Chondrocyte (in vitro differentiated cells): ENCODE data around the gene TPCN1. TPM values are rescaled to one million over a fixed set of nuclear protein-coding genes. Genes with fewer than 3 reads are reported as not detected.

Experiments used
- DNase-seq: peaks from one replicate; pipeline ENCODE4 v3.0.0; 2021; ENCODE audit warnings: mixed read lengths, low spot score
- H3K27ac Mint-ChIP-seq: one replicate; pipeline ENCODE4 v1.8.0; 2021; ENCODE audit warnings: mild to moderate bottlenecking, moderate library complexity, mixed read lengths; ENCODE audit not compliant: unreplicated experiment
- H3K27me3 Mint-ChIP-seq: 2 replicates; pipeline ENCODE4 v1.8.0; 2021; ENCODE audit warnings: low read depth, mixed read lengths
- H3K36me3 Mint-ChIP-seq: 2 replicates; pipeline ENCODE4 v1.8.0; 2021; ENCODE audit warnings: low read depth, mixed read lengths
- H3K4me1 Mint-ChIP-seq: 2 replicates; pipeline ENCODE4 v1.8.0; 2021; ENCODE audit warnings: low read depth, mild to moderate bottlenecking, mixed read lengths
- H3K4me3 Mint-ChIP-seq: one replicate; pipeline ENCODE4 v1.8.0; 2021; ENCODE audit warnings: mild to moderate bottlenecking, moderate library complexity, mixed read lengths; ENCODE audit not compliant: unreplicated experiment
- H3K9me3 Mint-ChIP-seq: 2 replicates; pipeline ENCODE4 v1.8.0; 2021; ENCODE audit warnings: low read depth, mixed read lengths
- total RNA-seq: library from RNA; stranded (reverse); gene quantifications from 3 replicates; pipeline ENCODE4 v1.2.1, GENCODE V29; 2021
- TF ChIP-seq, protein P1 (sequence below): fragments of 200-600 bp; sonication (generic); IDR thresholded peaks from 2 replicates; pipeline ENCODE4 v1.5.0; 2021; ENCODE audit warnings: antibody characterized with exemption, mild to moderate bottlenecking, moderate library complexity

Gene TPCN1
- total RNA-seq, 1 donor from 2014 or later: 35.9 TPM

DNA sequence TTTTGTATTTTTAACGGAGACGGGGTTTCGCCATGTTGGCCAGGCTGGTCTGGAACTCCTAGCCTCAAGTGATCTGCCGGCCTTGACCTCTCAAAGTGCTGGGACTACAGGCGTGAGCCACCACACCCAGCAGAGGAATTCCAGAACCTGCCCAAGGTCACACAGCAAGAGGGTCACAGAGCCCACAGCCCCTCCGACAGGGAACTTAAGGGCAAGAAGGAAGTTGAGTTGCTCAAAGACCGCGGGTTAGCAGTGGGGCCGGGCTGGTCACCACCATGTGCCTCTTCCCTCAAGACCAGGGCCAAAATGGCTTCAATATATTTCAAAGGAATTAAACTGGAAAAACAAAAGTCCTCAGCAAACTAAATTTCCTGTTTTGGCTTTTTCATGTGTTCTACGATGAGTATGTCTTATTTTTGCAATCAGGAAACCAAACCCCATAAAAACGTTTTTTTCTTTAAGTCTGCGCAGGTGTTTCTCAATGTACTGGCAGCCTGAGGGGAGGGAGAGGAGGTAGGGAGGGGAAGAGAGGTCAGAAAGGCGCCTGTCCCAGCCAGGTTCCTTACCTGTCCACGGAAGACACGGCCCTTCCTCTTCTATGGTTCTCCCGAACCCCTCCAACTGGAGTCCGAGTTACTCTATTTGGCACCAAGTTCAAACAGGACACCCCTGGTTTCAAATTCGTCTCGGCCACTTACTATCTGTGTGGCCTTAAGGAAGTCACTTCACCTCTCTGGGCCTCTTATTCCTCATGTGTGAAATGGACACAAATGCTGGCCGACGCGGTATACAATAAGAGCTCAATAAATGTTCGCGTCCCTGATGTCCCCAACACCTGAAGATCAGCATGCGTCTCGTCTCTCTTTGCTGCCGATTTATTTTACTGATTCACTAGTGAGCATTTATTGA is 112.9 kb downstream of the TPCN1 start:
- TF ChIP-seq, protein P1, sequence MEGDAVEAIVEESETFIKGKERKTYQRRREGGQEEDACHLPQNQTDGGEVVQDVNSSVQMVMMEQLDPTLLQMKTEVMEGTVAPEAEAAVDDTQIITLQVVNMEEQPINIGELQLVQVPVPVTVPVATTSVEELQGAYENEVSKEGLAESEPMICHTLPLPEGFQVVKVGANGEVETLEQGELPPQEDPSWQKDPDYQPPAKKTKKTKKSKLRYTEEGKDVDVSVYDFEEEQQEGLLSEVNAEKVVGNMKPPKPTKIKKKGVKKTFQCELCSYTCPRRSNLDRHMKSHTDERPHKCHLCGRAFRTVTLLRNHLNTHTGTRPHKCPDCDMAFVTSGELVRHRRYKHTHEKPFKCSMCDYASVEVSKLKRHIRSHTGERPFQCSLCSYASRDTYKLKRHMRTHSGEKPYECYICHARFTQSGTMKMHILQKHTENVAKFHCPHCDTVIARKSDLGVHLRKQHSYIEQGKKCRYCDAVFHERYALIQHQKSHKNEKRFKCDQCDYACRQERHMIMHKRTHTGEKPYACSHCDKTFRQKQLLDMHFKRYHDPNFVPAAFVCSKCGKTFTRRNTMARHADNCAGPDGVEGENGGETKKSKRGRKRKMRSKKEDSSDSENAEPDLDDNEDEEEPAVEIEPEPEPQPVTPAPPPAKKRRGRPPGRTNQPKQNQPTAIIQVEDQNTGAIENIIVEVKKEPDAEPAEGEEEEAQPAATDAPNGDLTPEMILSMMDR: no peak
- Mint-ChIP-seq H3K27me3 (no peaks in the 10 kb centered on the region), H3K4me1 (peaks cover 15% of the 10 kb centered on the region), H3K27ac (peak overlapping the region; percentile 45), H3K4me3 (peak overlapping the region; percentile 94), H3K36me3 (peaks cover 14% of the 10 kb centered on the region), H3K9me3 (no peaks in the 10 kb centered on the region)
- DNase-seq: no peak

DNA sequence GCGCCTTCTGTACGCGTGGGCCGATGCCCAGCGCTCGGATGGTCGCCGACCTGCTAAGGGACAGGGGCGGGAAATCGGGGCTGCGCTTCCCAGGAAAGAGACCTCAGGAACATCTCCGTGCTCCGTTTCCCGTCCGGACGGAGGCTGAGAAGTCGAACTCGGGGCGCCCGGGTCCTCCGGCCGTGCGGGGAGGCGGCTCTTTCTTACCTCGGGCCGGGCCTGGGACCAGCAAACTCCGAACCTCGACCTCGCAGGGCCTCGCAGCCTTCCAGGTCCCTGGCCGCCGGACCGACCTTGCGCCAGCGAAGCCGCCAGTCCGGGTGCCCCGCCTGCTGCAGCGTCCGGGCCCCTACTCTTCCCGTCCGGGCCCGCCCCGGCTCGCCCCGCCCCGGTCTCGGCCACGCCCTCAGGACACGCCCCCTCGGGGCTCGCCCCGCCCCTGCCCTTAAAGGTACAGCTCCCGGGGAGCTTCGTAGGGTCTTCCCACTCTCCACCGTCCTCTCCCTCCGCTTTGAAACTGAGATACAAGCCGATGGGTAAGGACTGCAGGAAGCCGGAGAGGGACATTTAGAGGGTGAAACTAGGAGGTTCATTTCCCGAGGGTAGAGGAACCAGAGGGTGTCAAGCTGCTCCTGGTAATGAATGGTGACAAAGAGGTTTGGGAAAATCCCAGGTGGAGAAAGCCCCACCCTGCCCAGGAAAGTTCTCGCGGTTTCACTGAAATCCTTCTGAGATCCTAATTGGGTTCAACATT is 113.7 kb downstream of the TPCN1 start, which contains the start of gene SLC8B1:
Gene SLC8B1, minus strand, starts transcription at position 324 of the 754 bp plus-strand sequence. CDS start 2,231 bp downstream, outside the sequence.
- H3K9me3 Mint-ChIP-seq: no peaks in the 10 kb centered on the region
- no peak for DNase-seq
- H3K4me3 Mint-ChIP-seq: peak within 1 kb of the TSS; percentile 94
- H3K27me3 Mint-ChIP-seq: no peaks in the 10 kb centered on the region
- H3K36me3 Mint-ChIP-seq: peaks cover 14% of the 10 kb centered on the region
- H3K27ac Mint-ChIP-seq: peak within 1 kb of the TSS; percentile 45
- H3K4me1 Mint-ChIP-seq: peaks cover 15% of the 10 kb centered on the region
- TF ChIP-seq, protein P1: no peak

DNA sequence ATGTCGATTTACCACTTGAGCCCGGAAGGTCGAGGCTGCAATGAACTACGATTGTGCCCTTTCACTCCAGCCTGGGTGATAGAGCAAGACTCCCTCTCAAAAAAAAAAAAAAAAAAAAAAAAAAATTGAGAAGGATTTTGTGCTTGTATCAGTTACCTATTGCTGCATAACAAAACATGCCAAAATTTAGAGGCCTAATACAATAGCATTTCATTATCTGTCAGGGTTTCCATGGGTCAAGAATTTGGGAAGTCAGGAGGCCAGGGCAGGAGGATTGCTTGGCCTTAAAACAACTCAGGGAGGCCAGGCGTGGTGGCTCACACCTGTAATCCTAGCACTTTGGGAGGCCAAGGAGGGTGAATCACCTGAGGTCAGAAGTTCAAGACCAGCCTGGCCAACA is 118.3 kb downstream of the TPCN1 start:
- Mint-ChIP-seq H3K27ac (no peak overlapping the region), H3K9me3 (no peaks in the 10 kb centered on the region), H3K36me3 (no peaks in the 10 kb centered on the region), H3K4me3 (no peak overlapping the region), H3K4me1 (peaks cover 2% of the 10 kb centered on the region), H3K27me3 (peaks cover 5% of the 10 kb centered on the region)
- TF ChIP-seq, protein P1: no peak
- DNase-seq: no peak

DNA sequence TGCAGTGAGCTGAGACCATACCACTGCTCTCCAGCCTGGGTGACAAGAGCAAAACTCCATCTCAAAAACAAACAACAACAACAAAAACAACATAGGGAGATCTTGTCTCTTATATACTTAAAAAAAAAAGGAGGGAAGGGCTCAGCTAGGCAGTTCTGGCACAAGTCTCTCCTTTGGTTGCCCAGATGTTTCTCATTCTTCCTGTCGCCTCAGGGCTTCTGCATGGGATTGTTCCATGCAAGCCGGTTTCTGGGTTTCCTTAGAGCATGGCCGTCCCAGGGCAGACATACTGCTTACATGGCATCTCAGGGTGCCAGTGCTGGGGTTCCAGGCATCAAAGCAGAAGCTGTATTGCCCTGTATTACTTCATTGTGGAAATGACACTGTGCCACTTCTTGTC is 118.8 kb downstream of the TPCN1 start:
- TF ChIP-seq, protein P1: no peak
- H3K27me3 Mint-ChIP-seq: peaks cover 5% of the 10 kb centered on the region
- H3K4me1 Mint-ChIP-seq: no peaks in the 10 kb centered on the region
- H3K4me3 Mint-ChIP-seq: no peak overlapping the region
- H3K36me3 Mint-ChIP-seq: no peaks in the 10 kb centered on the region
- no peaks in the 10 kb centered on the region for H3K9me3 Mint-ChIP-seq
- no peak overlapping the region for H3K27ac Mint-ChIP-seq
- no peak for DNase-seq

DNA sequence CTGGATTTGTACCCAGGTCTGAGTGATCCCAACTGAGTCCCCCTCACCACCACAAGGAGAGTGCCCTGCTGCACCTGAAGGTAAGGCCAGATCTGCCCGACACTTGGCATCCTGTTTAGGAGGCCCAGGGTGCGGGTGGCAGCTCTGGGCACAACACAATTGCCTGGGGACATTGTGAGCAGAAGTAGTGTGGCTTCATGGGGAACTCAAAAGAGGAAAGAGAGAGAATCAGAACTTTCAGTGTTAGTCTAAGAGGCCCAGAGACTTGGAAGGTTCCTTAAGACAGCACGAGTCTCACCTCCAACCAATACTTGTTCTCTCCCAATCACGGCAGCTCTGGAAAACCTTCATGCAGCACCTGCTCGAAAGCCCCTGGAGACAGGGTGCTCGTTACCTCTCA is 120.3 kb downstream of the TPCN1 start:
- H3K4me3 Mint-ChIP-seq: no peak overlapping the region
- H3K27me3 Mint-ChIP-seq: peaks cover 5% of the 10 kb centered on the region
- H3K36me3 Mint-ChIP-seq: no peaks in the 10 kb centered on the region
- TF ChIP-seq, protein P1: no peak
- H3K9me3 Mint-ChIP-seq: no peaks in the 10 kb centered on the region
- no peak overlapping the region for H3K27ac Mint-ChIP-seq
- no peaks in the 10 kb centered on the region for H3K4me1 Mint-ChIP-seq
- no peak for DNase-seq
